Activated naive CD4-positive, alpha-beta T cell treated with anti-CD3 and anti-CD28 coated beads for 36 hours (primary cell): Measurements from ENCODE around the gene VMP1. TPM values are rescaled to one million over a fixed set of nuclear protein-coding genes. Genes with fewer than 3 reads are reported as not detected.
"Not testable (repeated sequence)": the region's sequence is repeated elsewhere in the genome, so short reads cannot be mapped to it uniquely, and the experiment has no call there.

Experiments
- CTCF ChIA-PET: fragments of 350-600 bp; sonication (Branson Sonifier 250); formaldehyde crosslinking; loops from one replicate; lab custom pipeline; 2021; ENCODE audit warnings: antibody characterized with exemption; lab: Charles Lee
- DNase-seq: peaks from one replicate; pipeline ENCODE4 v3.0.0-alpha.2; 2020
- H3K27ac Mint-ChIP-seq: one replicate; pipeline ENCODE4 v1.8.0; 2021; ENCODE audit warnings: mild to moderate bottlenecking, mixed read lengths
- H3K27me3 Mint-ChIP-seq: one replicate; pipeline ENCODE4 v1.8.0; 2021; ENCODE audit warnings: low read depth, mixed read lengths
- H3K36me3 Mint-ChIP-seq: one replicate; pipeline ENCODE4 v1.8.0; 2021; ENCODE audit warnings: low read depth, mixed read lengths
- H3K4me1 Mint-ChIP-seq: one replicate; pipeline ENCODE4 v1.8.0; 2021; ENCODE audit warnings: low read depth, mixed read lengths
- H3K4me3 Mint-ChIP-seq: one replicate; pipeline ENCODE4 v1.8.0; 2021; ENCODE audit warnings: mild to moderate bottlenecking, moderate library complexity, mixed read lengths
- H3K9me3 Mint-ChIP-seq: one replicate; pipeline ENCODE4 v1.8.0; 2021; ENCODE audit warnings: mixed read lengths
- intact Hi-C: fragments of 100-400 bp; cut with micrococcal nuclease; formaldehyde crosslinking; loops from one replicate; pipeline ENCODE4 v1.15.1; 2023
- total RNA-seq, 2 experiments: library from RNA; stranded (reverse); gene quantifications; one replicate each; pipeline ENCODE4 v1.2.3, GENCODE V29; 2021

VMP1 gene
- total RNA-seq, 2 experiments from 2014 or later, result 423 to 438 TPM

- H3K27me3 Mint-ChIP-seq, result no peaks in the 10 kb centered on the region
- intact Hi-C loops, result loop anchor here (10.0 kb wide), 1 partner anchor 610 kb away; the partner anchor contains the start of gene USP32
- no peaks in the 10 kb centered on the region for H3K9me3 Mint-ChIP-seq
- H3K4me1 Mint-ChIP-seq, result peaks cover 64% of the 10 kb centered on the region
- H3K27ac Mint-ChIP-seq, result peak overlapping the region; percentile 100
- DNase-seq, result peak; percentile 27
- peaks cover 25% of the 10 kb centered on the region for H3K36me3 Mint-ChIP-seq
- CTCF ChIA-PET, result interaction anchor here (0.8 to 8.2 kb wide), 7 partner anchors 32 to 72 kb away, joined by 3 to 63 read pairs (median 6); no protein-coding TSS in a partner anchor
- H3K4me3 Mint-ChIP-seq, result peak overlapping the region; percentile 52
Observed at GRCh38 chr17:59785091-59785799, 77.8 kb downstream of the VMP1 start.

GRCh38 chr17:59786213-59786535 lies 78.7 kb downstream of the VMP1 start:
- CTCF ChIA-PET, result interaction anchor here (0.9 to 8.2 kb wide), 7 partner anchors 33 to 55 kb away, joined by 3 to 63 read pairs (median 6); no protein-coding TSS in a partner anchor
- intact Hi-C loops, result loop anchor here (1.0 to 10.0 kb wide), 10 partner anchors 14 to 1442 kb away; partner anchors contain the start of genes CLTC and USP32
- H3K9me3 Mint-ChIP-seq, result no peaks in the 10 kb centered on the region
- peak overlapping the region; percentile 64 for H3K4me3 Mint-ChIP-seq
- DNase-seq, result no peak
- H3K27ac Mint-ChIP-seq, result peak overlapping the region; percentile 100
- peaks cover 24% of the 10 kb centered on the region for H3K36me3 Mint-ChIP-seq
- H3K27me3 Mint-ChIP-seq, result no peaks in the 10 kb centered on the region
- peaks cover 60% of the 10 kb centered on the region for H3K4me1 Mint-ChIP-seq

GRCh38 chr17:59786536-59787319 lies 79.3 kb downstream of the VMP1 start:
- Mint-ChIP-seq H3K4me3 (peak overlapping the region; percentile 64), H3K9me3 (no peaks in the 10 kb centered on the region), H3K36me3 (peaks cover 25% of the 10 kb centered on the region), H3K27me3 (no peaks in the 10 kb centered on the region), H3K27ac (peak overlapping the region; percentile 100), H3K4me1 (peaks cover 60% of the 10 kb centered on the region)
- DNase-seq, result peak; percentile 93
- intact Hi-C loops, result loop anchor here (1.0 to 10.0 kb wide), 10 partner anchors 14 to 1442 kb away; partner anchors contain the start of genes CLTC and USP32
- CTCF ChIA-PET, result interaction anchor here (0.6 to 8.2 kb wide), 8 partner anchors 22 to 55 kb away, joined by 3 to 63 read pairs (median 4); no protein-coding TSS in a partner anchor

- not testable (repeated sequence) for H3K9me3 Mint-ChIP-seq, DNase-seq, H3K27me3 Mint-ChIP-seq, H3K4me3 Mint-ChIP-seq
- H3K36me3 Mint-ChIP-seq, result peaks cover 27% of the 10 kb centered on the region
- peaks cover 46% of the 10 kb centered on the region for H3K4me1 Mint-ChIP-seq
- peak overlapping the region; percentile 100 for H3K27ac Mint-ChIP-seq
- CTCF ChIA-PET, result interaction anchor here (0.6 kb wide), 1 partner anchor 28 kb away, joined by 3 read pairs; no protein-coding TSS in a partner anchor
- intact Hi-C loops, result loop anchor here (10.0 kb wide), 1 partner anchor 605 kb away; the partner anchor contains the start of gene USP32
Observed at GRCh38 chr17:59789849-59790248, 82.4 kb downstream of the VMP1 start.

GRCh38 chr17:59790418-59790817 lies 83.0 kb downstream of the VMP1 start:
- Mint-ChIP-seq H3K4me1 (peaks cover 42% of the 10 kb centered on the region), H3K27ac (peak overlapping the region; percentile 100), H3K36me3 (peaks cover 29% of the 10 kb centered on the region)
- H3K4me3 Mint-ChIP-seq, DNase-seq, intact Hi-C loops, H3K9me3 Mint-ChIP-seq, H3K27me3 Mint-ChIP-seq: not testable (repeated sequence)
- CTCF ChIA-PET, result interaction anchor here (0.6 kb wide), 1 partner anchor 26 kb away, joined by 3 read pairs; no protein-coding TSS in a partner anchor

- H3K27ac Mint-ChIP-seq, result peak overlapping the region; percentile 6
- H3K4me3 Mint-ChIP-seq, result no peak overlapping the region
- H3K4me1 Mint-ChIP-seq, result peaks cover 43% of the 10 kb centered on the region
- no peak for DNase-seq
- peaks cover 29% of the 10 kb centered on the region for H3K36me3 Mint-ChIP-seq
- intact Hi-C loops, result no loop called here
- H3K27me3 Mint-ChIP-seq, result no peaks in the 10 kb centered on the region
- CTCF ChIA-PET, result interaction anchor here (0.6 kb wide), 1 partner anchor 26 kb away, joined by 3 read pairs; no protein-coding TSS in a partner anchor
- H3K9me3 Mint-ChIP-seq, result no peaks in the 10 kb centered on the region
Observed at GRCh38 chr17:59790910-59791309, 83.5 kb downstream of the VMP1 start.

- DNase-seq, result no peak
- intact Hi-C loops, result no loop called here
- peaks cover 27% of the 10 kb centered on the region for H3K36me3 Mint-ChIP-seq
- H3K4me1 Mint-ChIP-seq, result peaks cover 41% of the 10 kb centered on the region
- H3K4me3 Mint-ChIP-seq, result no peak overlapping the region
- H3K27me3 Mint-ChIP-seq, result no peaks in the 10 kb centered on the region
- H3K27ac Mint-ChIP-seq, result peak overlapping the region; percentile 59
- H3K9me3 Mint-ChIP-seq, result no peaks in the 10 kb centered on the region
- CTCF ChIA-PET, result interaction anchor here (0.8 kb wide), 1 partner anchor 38 kb away, joined by 3 read pairs; no protein-coding TSS in a partner anchor
Observed at GRCh38 chr17:59791603-59792457, 84.4 kb downstream of the VMP1 start.

- H3K4me3 Mint-ChIP-seq, H3K9me3 Mint-ChIP-seq, H3K27me3 Mint-ChIP-seq, H3K27ac Mint-ChIP-seq, intact Hi-C loops, DNase-seq: not testable (repeated sequence)
- CTCF ChIA-PET, result interaction anchor here (0.8 kb wide), 1 partner anchor 39 kb away, joined by 3 read pairs; no protein-coding TSS in a partner anchor
- Mint-ChIP-seq H3K36me3 (peaks cover 25% of the 10 kb centered on the region), H3K4me1 (peaks cover 36% of the 10 kb centered on the region)
Observed at GRCh38 chr17:59792458-59792823, 85.0 kb downstream of the VMP1 start.

- H3K36me3 Mint-ChIP-seq, result peaks cover 24% of the 10 kb centered on the region
- no peak for DNase-seq
- intact Hi-C loops, result no loop called here
- H3K27me3 Mint-ChIP-seq, result no peaks in the 10 kb centered on the region
- H3K4me3 Mint-ChIP-seq, result no peak overlapping the region
- H3K4me1 Mint-ChIP-seq, result peaks cover 38% of the 10 kb centered on the region
- no peaks in the 10 kb centered on the region for H3K9me3 Mint-ChIP-seq
- H3K27ac Mint-ChIP-seq, result no peak overlapping the region
- CTCF ChIA-PET, result no interaction called here
Observed at GRCh38 chr17:59793205-59793604, 85.8 kb downstream of the VMP1 start.

GRCh38 chr17:59796138-59796537 lies 88.7 kb downstream of the VMP1 start:
- Mint-ChIP-seq H3K9me3 (no peaks in the 10 kb centered on the region), H3K27me3 (no peaks in the 10 kb centered on the region), H3K4me1 (peaks cover 45% of the 10 kb centered on the region), H3K27ac (peak overlapping the region; percentile 23), H3K4me3 (no peak overlapping the region), H3K36me3 (peaks cover 21% of the 10 kb centered on the region)
- DNase-seq, result no peak
- CTCF ChIA-PET, result no interaction called here
- intact Hi-C loops, result no loop called here

GRCh38 chr17:59796785-59797205 lies 89.3 kb downstream of the VMP1 start:
- CTCF ChIA-PET, result interaction anchor here (1.0 kb wide), 1 partner anchor 62 kb away, joined by 3 read pairs; no protein-coding TSS in a partner anchor
- peaks cover 19% of the 10 kb centered on the region for H3K36me3 Mint-ChIP-seq

More at GRCh38 chr17:59796785-59797205, 89.3 kb downstream of the VMP1 start:
- DNase-seq, result no peak
- H3K4me3 Mint-ChIP-seq, result no peak overlapping the region
- no peaks in the 10 kb centered on the region for H3K9me3 Mint-ChIP-seq
- peaks cover 43% of the 10 kb centered on the region for H3K4me1 Mint-ChIP-seq
- intact Hi-C loops, result no loop called here
- no peak overlapping the region for H3K27ac Mint-ChIP-seq
- no peaks in the 10 kb centered on the region for H3K27me3 Mint-ChIP-seq
